HG02840 (cell line): ENCODE results near the gene DUSP1.
"Not testable (repeated sequence)": the region's sequence is repeated elsewhere in the genome, so short reads cannot be mapped to it uniquely, and the experiment has no call there.

Experiments
- ATAC-seq: cut with Tn5 transposase; IDR thresholded peaks from one replicate; pipeline ENCODE4 v1.9.1; 2021; ENCODE audit warnings: mild to moderate bottlenecking, moderate library complexity, moderate number of reproducible peaks; ENCODE audit not compliant: unreplicated experiment, low FRiP score

The DUSP1 gene, protein sequence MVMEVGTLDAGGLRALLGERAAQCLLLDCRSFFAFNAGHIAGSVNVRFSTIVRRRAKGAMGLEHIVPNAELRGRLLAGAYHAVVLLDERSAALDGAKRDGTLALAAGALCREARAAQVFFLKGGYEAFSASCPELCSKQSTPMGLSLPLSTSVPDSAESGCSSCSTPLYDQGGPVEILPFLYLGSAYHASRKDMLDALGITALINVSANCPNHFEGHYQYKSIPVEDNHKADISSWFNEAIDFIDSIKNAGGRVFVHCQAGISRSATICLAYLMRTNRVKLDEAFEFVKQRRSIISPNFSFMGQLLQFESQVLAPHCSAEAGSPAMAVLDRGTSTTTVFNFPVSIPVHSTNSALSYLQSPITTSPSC

DNA sequence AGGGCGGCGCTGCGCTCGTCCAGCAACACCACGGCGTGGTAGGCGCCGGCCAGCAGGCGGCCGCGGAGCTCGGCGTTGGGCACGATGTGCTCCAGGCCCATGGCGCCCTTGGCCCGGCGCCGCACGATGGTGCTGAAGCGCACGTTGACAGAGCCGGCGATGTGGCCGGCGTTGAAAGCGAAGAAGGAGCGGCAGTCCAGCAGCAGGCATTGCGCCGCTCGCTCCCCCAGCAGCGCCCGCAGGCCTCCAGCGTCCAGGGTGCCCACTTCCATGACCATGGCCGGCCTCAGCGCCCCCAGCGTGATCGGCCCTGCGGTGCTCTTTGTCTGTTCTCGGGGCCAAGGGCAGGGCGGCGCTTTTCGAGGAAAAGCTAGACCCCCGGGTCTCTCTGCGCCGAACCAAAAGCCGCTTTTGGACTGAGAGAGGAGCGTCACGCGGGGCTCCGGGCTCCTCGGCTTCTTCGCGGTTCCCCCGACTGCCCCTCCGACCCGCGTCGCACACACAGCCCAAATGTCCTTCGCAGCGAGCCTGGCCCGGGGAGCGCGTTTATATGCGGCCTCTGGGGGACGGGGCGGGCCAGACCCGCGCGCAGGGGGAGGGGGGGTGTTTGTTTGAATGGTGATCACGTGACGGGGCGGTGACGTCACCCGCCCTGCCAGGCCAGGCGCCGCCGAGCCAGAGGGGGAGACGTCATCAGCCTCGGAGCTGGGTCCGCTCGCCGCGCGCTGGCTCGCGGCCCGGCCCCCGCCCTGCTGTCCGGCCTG is at the start of gene DUSP1:
TSS of gene DUSP1 (minus strand) at position 521 of the 764 bp plus-strand sequence. CDS start at position 278, 243 bp downstream.
- ATAC-seq, result peak; percentile 59

DNA sequence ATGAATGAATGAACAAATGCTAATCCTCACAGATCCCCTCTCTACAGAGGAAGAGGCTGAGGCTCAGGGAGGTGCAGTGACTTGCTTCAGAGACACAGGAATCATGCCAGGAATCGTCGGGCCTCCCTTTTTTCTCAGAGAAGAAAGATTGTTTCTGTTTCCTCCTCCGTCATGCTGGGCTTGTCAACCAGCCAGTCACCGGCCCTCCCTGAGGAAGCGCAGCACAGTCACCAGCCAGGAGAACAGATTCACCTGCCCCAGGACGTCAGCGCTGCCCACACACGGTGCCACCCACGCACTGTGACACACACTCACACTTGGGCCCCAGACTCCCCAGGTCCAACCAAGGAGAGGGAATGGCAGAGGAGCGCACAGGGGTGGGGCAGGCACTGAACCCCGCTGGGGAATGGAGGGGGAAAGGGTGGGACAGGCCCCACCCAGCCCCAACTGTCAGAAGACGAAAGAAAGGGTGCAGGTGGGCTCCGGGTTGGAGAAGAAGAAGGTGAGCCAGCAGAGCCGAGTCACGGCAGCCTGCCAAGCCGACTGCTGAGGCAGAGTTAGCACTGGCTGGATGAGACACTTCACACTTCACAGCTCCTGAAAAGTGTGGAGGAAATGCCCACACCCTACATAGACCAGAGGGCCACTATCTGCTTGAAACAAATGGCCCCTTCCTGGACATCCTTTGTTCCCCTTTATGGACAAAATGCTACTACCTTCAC is 49.2 kb upstream of the DUSP1 start:
- ATAC-seq, result no peak

DNA sequence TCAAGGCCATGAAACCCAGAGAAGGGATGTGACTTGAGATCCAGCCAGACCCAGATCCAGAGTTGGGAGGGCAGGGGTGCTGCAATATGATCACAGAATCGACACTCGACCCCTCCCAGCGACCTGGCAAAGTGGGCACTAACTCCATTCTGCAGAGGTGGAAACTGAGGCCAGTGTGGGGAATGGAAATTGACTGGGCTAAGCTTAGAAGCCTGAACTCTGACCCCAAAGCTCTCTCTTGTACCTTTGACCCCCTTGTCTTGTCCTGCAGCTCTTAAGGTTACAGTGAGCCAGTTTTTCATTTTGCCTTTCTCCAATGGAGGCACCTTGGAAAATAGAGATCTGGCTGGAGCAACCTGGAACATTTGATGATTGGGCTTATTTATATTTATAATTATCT is 48.6 kb upstream of the DUSP1 start:
- no peak for ATAC-seq

DNA sequence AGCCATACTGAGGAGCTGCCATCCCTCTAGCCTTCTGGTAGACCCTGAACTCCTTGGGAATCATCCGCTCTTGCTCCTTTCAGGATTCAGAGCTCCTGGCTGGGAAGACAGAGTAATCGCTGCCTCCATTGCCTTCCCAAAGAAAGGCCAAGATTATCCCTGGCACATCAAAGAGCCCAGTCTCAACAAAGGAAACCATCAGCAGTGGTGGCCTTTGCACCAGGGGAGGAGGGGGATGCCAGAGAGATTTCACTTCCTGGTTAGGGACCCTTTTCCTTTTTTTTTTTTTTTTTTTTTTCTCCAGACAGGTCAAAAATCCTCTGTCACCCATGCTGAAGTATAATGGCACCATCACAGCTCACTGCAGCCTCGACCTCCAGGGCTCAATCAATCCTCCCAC is 47.1 kb upstream of the DUSP1 start:
- no peak for ATAC-seq

DNA sequence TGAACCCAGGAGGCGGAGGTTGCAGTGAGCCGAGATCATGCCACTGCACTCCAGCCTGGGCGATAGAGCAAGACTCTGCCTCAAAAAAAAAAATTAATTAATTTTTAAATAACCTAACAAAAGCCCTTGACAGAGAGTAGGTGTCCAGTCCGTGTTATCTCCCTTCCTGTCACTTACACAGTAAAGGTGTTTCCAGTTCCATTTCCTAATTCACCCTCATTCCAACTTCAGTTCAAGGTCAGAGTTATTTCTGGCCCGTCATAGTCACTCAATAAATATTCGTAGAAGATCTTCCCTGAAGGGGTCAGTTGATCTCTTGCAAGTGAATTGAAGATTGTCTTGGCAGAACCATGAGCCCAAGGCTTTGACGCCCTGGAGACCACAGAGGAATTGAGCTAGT is 46.7 kb upstream of the DUSP1 start:
- no peak for ATAC-seq

DNA sequence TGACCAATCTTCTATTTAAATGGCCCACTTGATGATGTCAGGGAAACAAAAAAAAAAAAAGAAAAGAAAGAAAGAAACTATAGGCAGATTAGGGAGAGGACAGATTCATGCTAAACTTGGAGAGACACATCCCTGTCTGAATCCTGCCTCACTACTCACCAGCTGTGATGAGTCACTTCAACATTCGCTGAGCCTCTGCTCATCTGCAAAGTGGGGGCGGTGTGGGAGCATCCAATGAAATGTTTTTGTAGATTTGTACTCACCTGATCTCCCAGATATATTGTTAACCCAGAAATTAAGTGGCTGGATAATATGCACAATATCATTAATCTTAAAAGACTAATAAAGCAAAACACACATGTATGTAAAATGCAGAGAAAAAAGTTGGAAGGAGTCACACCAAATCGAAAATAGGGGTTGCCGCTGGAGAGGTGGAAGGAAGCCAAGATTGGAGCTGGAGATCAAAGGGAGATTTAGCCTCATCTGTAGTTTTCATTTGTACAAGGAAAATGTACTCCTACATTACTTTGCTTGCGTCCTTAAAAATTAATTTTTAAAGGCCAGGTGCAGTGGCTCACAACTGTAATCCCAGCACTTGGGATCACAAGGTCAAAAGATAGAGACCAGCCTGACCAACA is 46.0 kb upstream of the DUSP1 start:
- no peak for ATAC-seq

DNA sequence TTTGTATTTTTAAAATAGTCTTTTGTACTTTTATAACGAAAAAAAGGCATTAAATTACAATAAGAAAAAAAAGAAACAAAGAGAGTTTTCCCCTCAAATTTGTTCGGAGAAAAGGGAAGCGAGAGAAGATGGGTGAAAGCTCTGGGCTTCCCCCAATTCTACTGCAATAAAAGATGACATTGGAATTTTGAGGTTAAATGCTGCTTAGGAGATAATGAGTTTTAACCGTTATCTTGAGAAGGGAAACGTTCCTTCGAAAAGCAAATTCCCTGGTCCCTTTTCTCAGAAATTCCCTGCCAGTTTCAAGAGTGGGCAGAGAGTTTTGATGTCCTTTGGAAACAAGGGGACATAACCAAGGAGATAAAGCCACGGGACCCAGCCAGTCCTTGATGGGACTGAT is 44.6 kb upstream of the DUSP1 start:
- no peak for ATAC-seq

DNA sequence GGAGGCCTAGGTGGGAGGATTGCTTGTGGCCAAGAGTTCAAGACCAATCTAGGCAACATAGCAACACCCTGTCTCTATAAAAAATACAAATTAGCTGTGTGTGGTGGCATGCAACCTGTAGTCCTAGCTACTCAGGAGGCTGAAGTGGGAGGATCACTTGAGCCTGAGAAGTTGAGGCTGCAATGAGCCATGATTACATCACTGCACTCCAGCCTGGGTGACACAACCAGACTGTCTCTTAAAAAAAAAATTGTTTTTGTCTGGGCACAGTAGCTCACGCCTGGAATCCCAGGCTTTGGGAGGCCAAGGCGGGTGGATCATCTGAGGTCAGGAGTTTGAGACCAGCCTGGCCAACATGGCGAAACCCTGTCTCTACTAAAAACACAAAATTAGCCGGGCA is 40.0 kb upstream of the DUSP1 start:
- ATAC-seq, result not testable (repeated sequence)

DNA sequence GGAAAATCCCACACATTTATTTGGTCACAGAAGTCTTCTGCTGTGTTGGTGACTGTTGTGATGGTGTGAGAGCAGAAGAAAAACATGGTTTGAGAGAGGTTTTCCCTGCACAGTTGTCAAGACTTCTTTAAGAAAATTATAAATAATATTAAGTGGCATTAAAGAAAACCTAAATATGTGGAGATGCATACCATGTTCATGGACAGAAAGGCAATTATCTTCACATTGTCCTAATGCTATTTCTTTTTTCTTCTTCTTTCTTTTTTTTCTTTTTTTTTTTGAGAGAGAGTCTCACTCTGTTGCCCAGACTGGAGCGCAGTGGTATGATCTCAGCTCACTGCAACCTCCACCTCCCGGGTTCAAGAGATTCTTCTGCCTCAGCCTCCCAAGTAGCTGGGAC is 38.8 kb upstream of the DUSP1 start:
- ATAC-seq, result no peak

DNA sequence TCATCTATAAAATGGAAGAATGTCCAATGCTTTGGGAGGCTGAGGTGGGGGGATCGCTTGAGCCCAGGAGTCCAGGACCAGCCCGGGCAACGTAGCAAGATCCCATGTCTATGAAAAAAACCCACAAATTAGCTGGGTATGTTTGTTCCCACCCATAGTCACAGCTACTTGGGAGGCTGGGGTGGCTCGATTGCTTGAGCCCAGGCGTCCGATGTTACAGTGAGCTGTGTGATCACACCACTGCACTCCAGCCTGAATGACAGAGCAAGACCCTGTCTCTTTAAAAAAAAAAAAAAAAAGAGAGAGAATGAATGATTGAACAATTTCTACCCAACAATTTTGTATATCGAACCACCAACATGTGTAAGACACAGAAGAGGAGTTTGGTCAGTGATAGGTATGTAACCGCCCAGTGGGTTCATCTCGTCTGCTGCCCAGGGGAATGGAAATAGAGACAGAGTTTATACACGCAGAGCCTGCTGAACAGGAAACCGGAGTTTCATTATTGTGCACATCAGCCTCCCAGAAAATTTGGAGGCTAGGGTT is 36.8 kb upstream of the DUSP1 start:
- ATAC-seq, result no peak

DNA sequence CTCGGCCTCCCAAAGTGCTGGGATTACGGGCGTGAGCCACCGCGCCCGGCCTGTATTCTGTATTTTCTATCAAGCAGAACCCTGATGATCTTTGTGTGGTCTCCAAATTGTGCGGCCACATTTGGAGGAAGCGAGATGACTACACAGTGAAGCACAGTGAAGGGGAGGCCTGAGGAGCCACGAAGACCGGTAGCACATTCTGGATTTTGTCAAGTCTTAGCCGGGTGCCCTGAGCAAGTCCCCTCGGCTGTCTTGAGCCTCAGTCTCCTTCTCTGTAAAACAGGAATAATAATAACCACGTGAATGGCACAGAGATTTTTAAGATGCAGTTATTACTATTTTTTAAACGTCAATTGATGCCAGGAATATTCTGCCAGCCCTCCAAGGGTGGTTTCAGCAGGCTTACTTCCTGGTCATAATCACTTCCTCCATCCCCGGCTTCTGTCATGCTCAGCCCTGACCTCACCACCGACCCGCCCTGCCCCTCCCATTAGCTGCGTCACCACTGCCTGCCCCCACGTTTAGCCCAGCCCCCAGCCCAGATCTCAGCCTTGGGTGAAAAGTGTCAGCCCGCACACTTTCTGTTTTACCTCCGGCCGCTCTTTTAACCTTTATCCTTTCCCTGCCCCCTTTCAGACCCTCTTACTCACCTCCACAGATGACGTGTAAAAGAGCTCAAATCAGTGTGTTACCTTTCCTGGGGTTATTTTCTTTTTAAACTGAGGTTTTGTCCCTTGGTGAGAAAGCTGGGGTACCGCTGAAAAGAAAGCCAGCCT is 36.1 kb upstream of the DUSP1 start:
- ATAC-seq, result peak; percentile 91

DNA sequence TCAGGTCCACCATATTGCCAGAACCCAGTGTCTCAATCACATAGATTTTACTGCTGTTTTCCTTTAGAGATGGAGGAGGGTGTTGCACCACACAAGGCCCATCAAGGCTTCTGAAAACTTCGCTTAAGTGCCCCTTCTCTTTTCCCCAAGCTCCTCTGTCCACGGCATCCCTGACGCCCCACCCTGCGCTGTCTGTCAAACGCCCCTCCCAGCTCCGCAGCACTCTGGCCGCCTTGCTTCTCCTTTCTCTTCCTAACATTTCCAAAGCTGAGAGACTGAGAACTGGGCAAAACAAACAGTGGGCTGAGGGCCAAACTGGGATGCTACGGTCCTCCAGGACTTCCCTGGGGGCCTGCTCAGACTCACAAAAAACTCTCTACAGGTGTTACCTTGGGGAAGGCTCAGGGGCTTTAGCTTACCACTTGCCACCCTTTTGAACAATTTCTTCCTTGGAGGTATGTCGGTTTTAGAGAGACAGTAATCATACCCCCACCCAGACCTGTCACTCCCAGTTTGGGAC is 34.8 kb upstream of the DUSP1 start:
- ATAC-seq, result no peak

DNA sequence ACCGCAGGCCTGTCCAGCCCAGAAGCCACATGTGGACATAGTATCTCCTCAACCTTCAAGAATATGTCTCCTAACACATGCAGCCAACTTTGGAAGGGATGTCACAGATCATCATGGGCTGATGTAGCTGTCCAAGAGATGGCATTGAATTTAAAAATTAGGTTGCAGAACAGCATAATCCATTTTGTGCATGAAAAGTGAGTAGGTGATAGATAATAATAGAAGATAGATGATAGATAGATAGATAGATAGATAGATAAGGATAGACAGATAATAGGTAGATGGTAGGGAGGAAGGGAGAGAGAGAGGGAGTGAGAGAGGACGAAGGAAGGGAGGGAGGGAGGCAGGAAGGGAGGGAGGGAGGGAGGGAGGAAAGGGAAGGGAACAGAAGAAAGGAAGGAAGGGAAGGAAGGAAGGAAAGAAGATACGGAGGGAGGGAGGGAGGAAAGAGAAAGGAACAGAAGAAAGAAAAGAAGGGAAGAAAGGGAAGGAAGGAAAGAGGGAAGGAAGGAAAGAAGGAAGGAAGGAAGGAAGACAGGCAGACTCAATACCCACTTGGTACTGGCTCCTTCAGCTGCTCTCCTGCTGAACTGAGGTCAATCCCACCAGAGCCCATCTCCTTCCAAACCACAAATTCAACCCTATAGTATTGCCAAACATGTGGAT is 34.2 kb upstream of the DUSP1 start:
- no peak for ATAC-seq

DNA sequence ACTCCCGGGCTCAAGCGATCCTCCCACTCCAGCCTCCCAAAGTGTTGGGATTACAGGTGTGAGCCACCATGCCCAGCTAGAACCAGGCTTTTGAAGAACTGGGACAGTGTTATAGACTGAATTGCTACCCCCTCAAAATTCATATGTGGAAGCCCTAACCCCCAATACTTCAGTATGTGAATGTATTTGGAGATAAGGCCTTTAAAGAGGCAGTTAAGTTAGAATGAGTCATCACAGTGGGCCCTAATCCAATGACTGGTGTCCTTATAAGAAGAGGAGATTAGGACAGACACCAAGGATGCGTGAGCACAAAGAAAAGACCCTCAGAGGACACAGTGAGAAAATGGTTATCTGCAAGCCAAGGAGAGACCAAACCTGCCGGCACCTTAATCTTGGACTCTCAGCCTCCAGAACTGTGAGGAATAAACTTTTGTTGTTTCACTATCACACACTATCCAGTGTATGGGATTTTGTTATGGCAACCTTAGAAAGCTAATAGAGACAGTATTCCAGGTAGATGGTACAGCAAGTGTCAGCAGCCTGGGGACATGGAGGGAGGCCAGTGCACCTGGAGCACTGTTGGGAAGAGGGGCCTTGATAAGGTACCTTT is 31.7 kb upstream of the DUSP1 start:
- ATAC-seq, result no peak

DNA sequence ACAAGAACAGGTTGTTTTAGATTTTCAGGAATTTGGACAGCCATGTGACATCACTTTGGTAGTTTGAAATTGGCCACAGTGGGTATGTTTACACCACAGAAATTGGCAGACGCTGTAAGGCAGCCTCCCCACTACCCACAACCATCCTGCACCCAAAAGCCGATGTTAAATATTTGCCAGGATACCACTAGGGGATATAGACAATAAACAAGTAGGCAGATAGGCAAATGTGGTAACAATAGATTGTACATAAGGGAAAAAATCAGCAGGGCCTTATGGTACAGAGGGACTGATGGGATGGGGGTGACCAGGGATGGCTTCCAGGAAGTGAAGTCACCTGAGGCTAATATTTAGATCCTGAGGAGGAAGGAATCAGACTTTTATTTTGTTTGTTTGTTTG is 31.1 kb upstream of the DUSP1 start:
- ATAC-seq, result no peak

DNA sequence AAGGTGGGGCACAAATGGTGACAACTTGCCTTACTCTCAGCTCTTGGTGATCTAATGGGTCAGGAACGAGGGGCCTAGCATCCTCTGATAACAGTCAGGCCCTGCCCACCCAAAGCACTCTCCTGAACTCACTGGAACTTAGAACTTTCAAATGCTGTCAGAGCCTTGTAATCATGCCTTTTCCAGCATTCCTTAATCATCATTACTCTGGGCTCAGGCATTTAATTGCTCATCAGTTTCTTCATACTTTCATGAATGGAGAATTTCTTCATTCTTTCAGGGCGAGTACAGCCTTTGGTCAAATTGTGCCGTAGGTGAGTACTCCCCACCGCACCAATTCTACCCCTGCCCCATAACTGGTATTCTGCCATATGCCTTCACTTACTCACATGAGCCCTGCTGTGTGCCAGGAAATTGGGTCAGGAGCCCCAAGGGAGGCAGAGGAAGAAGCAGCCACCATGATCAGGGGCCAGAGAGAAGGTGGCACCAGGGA is 30.2 kb upstream of the DUSP1 start:
- no peak for ATAC-seq

DNA sequence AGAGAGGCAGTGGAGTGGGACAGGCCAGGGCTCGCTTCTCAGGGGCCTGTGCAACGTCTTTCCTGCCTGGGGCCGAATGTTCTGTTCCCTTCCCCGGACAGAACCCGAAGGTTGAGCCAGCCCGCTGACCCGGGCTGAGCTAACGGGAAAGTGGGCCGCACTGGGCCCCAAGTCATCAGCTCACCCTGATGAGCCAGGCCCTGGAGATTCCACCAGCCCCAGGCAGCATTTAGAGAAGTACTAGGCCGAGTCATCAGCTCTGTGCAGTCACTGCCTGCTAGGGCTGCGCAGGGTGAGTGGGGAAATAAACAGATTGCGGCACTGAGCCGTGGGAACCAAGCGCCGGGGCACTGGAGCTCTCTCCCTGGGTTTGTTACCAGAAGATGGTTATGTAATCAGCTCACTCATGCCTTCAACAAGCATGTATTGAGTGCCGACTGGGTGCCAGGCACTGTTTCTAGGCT is 29.1 kb upstream of the DUSP1 start:
- no peak for ATAC-seq

DNA sequence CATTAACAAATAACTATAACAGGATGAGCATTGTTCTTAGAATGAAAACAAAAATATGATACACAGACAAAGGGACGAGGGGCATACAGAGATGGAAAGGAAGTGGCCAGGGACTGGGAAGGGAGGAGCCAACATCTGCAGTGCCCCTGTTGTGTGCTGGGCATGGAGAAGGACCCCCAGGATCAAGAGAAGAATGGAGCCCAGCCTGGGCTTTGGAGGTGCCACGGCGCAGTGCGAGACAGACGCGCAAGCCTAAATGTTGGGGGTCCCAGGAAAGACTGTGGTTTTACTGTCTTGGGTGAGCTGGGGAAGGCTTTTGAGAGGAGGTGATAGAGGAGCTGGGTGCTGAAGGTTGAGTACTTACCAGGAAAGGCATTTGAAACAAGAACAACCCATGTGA is 28.4 kb upstream of the DUSP1 start:
- ATAC-seq, result no peak
